Measurements from ENCODE around the gene CRY2.

The CRY2 gene

GRCh38 chr11:45806072-45806933 lies 41.0 kb upstream of the CRY2 start:
- TF ChIP-seq YY1 (IDR thresholded peaks at IDR 0.05; ENCODE audit: low read depth) (no peak), EGR1 (IDR thresholded peaks at IDR 0.05) (no peak), MAX (IDR thresholded peaks at IDR 0.05) (no peak), NFIC (IDR thresholded peaks at IDR 0.05) (no peak), ZBTB7A (IDR thresholded peaks at IDR 0.05; ENCODE audit: low read depth) (no peak), FOXM1 (IDR thresholded peaks at IDR 0.05; ENCODE audit: borderline replicate concordance, low read depth) (no peak), EP300 (IDR thresholded peaks at IDR 0.05; ENCODE audit: borderline replicate concordance) (no peak), TEAD4 (IDR thresholded peaks at IDR 0.05) (no peak), USF1 (IDR thresholded peaks at IDR 0.05) (no peak), TCF12 (IDR thresholded peaks at IDR 0.05; ENCODE audit: low read depth) (no peak), TAF1 (IDR thresholded peaks at IDR 0.05; ENCODE audit: low read depth) (no peak), RAD21 (IDR thresholded peaks at IDR 0.05; ENCODE audit: low read depth) (no peak), CEBPB (IDR thresholded peaks at IDR 0.05) (no peak)

- no peak for TF ChIP-seq TEAD4 (IDR thresholded peaks at IDR 0.05)
- TF ChIP-seq USF1 (IDR thresholded peaks at IDR 0.05): no peak
- no peak for TF ChIP-seq MAX (IDR thresholded peaks at IDR 0.05)
- TF ChIP-seq TCF12 (IDR thresholded peaks at IDR 0.05; ENCODE audit: low read depth): no peak
- TF ChIP-seq FOXM1 (IDR thresholded peaks at IDR 0.05; ENCODE audit: borderline replicate concordance, low read depth): no peak
- no peak for TF ChIP-seq REST (IDR thresholded peaks at IDR 0.05; ENCODE audit: low read depth)
- no peak for TF ChIP-seq EGR1 (IDR thresholded peaks at IDR 0.05)
- TF ChIP-seq YY1 (IDR thresholded peaks at IDR 0.05; ENCODE audit: low read depth): no peak
- no peak for TF ChIP-seq RAD21 (IDR thresholded peaks at IDR 0.05; ENCODE audit: low read depth)
- no peak for TF ChIP-seq NFIC (IDR thresholded peaks at IDR 0.05)
- TF ChIP-seq ZBTB7A (IDR thresholded peaks at IDR 0.05; ENCODE audit: low read depth): no peak
- no peak for TF ChIP-seq CREB1 (IDR thresholded peaks at IDR 0.05; ENCODE audit: low read depth)
- no peak for TF ChIP-seq EP300 (IDR thresholded peaks at IDR 0.05; ENCODE audit: borderline replicate concordance)
- TF ChIP-seq CEBPB (IDR thresholded peaks at IDR 0.05): no peak
Measured at GRCh38 chr11:45806937-45807791, 40.1 kb upstream of the CRY2 start.

GRCh38 chr11:45807792-45808238 lies 39.5 kb upstream of the CRY2 start:
- no peak for TF ChIP-seq ZBTB7A (IDR thresholded peaks at IDR 0.05; ENCODE audit: low read depth)
- TF ChIP-seq RAD21 (IDR thresholded peaks at IDR 0.05; ENCODE audit: low read depth): no peak
- TF ChIP-seq EGR1 (IDR thresholded peaks at IDR 0.05): no peak
- TF ChIP-seq CREB1 (IDR thresholded peaks at IDR 0.05; ENCODE audit: low read depth): no peak
- no peak for TF ChIP-seq EP300 (IDR thresholded peaks at IDR 0.05; ENCODE audit: borderline replicate concordance)
- TF ChIP-seq FOXM1 (IDR thresholded peaks at IDR 0.05; ENCODE audit: borderline replicate concordance, low read depth): no peak
- TF ChIP-seq CEBPB (IDR thresholded peaks at IDR 0.05): no peak
- TF ChIP-seq NFIC (IDR thresholded peaks at IDR 0.05): no peak
- no peak for TF ChIP-seq YY1 (IDR thresholded peaks at IDR 0.05; ENCODE audit: low read depth)

GRCh38 chr11:45809456-45810395 lies 37.5 kb upstream of the CRY2 start:
- no peak for TF ChIP-seq USF1 (IDR thresholded peaks at IDR 0.05)
- TF ChIP-seq EP300 (IDR thresholded peaks at IDR 0.05; ENCODE audit: borderline replicate concordance): no peak

- no peak for TF ChIP-seq FOXM1 (IDR thresholded peaks at IDR 0.05; ENCODE audit: borderline replicate concordance, low read depth)
- TF ChIP-seq CEBPB (IDR thresholded peaks at IDR 0.05): no peak
- no peak for TF ChIP-seq EP300 (IDR thresholded peaks at IDR 0.05; ENCODE audit: borderline replicate concordance)
- no peak for TF ChIP-seq REST (IDR thresholded peaks at IDR 0.05; ENCODE audit: low read depth)
- no peak for TF ChIP-seq TAF1 (IDR thresholded peaks at IDR 0.05; ENCODE audit: low read depth)
- no peak for TF ChIP-seq TEAD4 (IDR thresholded peaks at IDR 0.05)
- TF ChIP-seq USF1 (IDR thresholded peaks at IDR 0.05): no peak
- TF ChIP-seq MAX (IDR thresholded peaks at IDR 0.05): no peak
- TF ChIP-seq TCF12 (IDR thresholded peaks at IDR 0.05; ENCODE audit: low read depth): no peak
- no peak for TF ChIP-seq RAD21 (IDR thresholded peaks at IDR 0.05; ENCODE audit: low read depth)
- no peak for TF ChIP-seq NFIC (IDR thresholded peaks at IDR 0.05)
- TF ChIP-seq YY1 (IDR thresholded peaks at IDR 0.05; ENCODE audit: low read depth): no peak
- no peak for TF ChIP-seq ZBTB7A (IDR thresholded peaks at IDR 0.05; ENCODE audit: low read depth)
Measured at GRCh38 chr11:45810431-45811108, 36.7 kb upstream of the CRY2 start.
